Left forelimb (tissue), 1 donor: Measurements from ENCODE around the gene CDH24.
A peak's percentile ranks its signal among the peaks of the same experiment; 100 is the strongest.
"Not testable (repeated sequence)": the region's sequence is repeated elsewhere in the genome, so short reads cannot be mapped to it uniquely, and the experiment has no call there.

Experiments used
- DNase-seq: peaks from one replicate; pipeline ENCODE4 v3.0.0-alpha.2; 2018; ENCODE audit warnings: low spot score

Gene CDH24

GRCh38 chr14:23020143-23021128 lies 36.9 kb downstream of the CDH24 start:
- no peak for DNase-seq

DNA sequence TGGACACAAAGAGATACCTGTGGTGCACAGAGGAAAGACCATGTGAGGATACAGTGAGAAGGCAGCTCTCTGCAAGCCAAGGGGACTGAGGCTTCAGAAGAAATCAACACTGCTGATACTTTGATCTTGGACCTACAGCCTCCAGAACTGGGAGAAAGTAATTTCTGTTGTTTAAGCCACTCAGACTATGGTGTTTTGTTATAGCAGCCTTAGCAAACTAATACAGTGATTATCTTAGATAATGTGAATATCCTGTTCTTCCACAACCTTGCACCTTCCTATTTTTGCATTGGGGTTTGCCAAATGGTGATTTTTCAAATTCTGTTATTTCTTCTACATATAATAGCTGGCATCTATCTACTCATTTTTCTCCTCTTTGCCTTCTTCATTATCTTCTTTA lies 39.2 kb downstream of the CDH24 start:
- no peak for DNase-seq

- DNase-seq: no peak
Observed at GRCh38 chr14:23017091-23017490, 40.2 kb downstream of the CDH24 start.

DNA sequence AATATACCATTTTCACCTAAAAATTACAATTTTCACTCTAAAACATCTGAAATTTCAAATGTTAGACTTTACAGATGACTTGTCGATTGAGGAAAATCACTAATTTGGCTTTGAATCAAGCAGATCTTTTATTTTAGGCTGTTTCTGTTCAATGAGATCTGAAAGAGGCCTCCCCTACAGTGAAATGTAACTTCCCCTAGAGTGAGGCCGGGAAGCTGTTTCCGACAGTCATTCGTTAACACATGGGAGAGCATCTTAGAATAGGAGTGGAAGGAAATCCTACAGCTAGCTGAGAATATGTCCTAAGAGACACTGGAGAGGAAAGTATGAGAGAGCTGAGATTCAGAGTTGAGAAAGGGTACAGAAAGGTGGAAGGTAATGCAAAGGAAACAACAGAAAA lies 41.7 kb downstream of the CDH24 start:
- no peak for DNase-seq

GRCh38 chr14:23013749-23014054 lies 43.6 kb downstream of the CDH24 start:
- DNase-seq: not testable (repeated sequence)

DNA sequence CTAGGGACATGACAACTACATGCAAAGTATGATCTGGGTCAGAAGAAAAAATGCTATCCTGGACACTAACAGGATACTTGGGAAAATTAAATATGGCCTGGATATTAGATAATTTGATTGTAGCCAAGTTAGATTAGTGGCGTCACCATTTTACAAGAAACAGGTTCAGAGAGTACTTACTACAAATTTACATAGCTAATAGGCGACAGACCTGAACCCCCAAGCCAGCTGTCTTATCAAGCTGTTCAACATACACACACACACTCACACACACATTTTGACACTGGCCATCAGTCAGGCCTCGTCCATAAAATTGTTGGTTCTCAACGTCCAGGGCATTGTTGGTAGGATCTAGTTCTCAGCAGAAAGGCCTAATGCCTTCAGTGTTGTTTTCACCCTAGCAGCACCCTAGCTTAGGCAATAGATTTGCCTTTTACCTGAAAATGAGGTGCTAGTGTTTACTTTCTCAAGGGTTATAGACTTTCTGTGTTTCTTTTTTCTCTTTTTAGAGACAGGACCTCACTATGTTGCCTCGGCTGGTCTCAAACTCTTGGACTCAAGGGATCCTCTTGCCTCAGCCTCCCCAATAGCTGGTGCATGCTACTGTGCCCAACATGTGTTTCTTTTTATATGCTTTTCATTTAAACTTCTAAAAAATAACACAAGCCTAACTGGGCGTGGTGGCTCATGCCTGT lies 44.1 kb downstream of the CDH24 start:
- DNase-seq: no peak

- DNase-seq: peak; percentile 85
Observed at GRCh38 chr14:23009939-23010726, 47.2 kb downstream of the CDH24 start, which contains the start of gene C14orf93. C14orf93 (minus strand) TSS chr14:23010143; CDS start chr14:22999023, 11,120 bp downstream.

GRCh38 chr14:23009483-23009938 lies 47.8 kb downstream of the CDH24 start:
- DNase-seq: no peak

- DNase-seq: no peak
Observed at GRCh38 chr14:23008831-23009230, 48.5 kb downstream of the CDH24 start.

DNA sequence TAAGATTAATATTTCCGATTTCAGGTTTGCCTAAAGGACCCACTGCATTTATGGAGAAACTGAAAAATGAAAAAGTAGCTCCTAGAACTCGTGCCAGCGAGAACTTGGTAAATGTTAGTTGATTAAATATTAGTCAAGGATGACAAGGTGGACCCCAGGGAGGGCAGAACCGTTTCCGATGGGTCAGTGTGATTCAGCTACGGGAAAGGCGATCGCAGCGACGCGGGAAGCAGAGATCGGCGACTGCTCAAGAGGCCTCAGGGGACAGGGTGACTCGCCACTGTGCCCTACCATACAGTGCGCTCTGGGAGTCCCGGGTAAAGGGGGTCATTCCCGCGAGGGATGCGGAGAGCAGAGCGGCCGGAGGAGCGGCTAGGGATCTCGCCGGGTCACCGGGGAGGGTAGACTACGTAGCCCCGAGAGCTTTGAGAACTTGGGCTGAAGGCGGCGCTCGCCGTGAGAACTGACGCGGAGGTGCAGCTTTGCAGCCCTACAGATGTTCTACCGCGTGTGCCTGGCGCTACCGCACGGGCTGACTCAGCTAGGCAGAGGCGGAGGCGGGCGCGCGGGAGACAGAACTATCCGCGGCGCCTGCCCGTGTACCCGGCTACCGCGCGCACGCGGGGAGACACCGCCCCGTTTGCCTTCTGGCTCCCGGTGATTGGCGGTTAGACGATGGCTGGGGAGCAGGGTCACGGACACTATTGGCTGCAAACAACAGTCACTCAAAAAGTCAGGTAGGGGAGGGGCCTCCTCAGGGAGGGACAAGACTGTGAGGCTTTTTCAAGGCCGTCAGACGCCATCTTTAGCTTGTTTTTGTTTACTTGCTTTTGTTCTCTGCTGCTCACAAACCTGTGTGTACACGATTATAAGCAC lies 50.5 kb downstream of the CDH24 start:
- peak; percentile 95 for DNase-seq

GRCh38 chr14:23006188-23006534 lies 51.2 kb downstream of the CDH24 start:
- no peak for DNase-seq

DNA sequence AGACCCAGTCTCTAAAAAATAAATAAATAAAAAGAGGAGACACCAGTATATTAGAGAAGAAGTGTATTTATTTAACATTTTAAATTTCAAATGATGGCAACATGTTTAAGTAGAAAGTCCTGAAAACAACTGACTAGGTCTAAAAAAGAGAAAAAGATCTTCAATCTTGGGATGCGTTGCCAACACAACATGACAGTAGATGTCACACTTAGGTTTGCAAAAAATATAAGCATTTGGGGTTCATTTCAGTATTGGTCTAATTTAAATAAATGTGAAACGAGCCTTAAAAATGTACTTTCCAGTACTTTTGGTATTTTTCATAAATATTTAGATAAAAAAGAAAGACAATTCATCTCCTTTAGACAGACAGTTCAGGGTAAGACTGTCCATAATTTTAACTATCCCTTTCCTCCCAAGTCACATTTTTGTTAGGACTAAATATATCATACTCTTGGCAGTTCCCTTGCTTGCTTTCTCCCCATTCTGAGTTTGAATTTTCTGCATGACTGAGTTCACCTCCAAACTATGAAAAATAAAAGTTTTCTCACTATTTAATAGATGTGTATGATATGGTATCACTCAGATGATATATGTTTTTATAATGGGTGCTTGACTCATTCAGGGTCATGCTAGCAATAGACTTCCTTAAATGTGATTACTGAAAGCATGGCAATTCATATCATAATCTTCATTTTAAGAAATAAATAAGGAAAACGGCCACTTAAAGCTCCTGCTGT lies 51.7 kb downstream of the CDH24 start:
- no peak for DNase-seq

DNA sequence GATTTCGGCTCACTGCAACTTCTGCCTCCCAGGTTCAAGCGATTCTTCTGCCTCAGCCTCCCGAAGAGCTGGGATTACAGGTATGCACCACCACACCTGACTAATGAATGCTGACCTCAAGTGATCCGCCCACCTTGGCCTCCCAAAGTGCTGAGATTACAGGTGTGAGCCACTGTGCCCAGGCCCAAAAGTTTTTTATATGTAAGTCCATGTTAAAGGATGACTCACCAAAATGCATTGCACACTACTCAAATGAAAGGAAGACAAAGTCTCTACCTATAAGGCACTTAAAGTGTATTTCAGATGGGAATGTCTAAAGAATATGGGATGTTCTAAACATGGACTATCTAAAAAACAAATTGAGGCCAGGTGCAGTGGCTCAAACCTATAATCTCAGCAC lies 53.0 kb downstream of the CDH24 start:
- DNase-seq: not testable (repeated sequence)

- no peak for DNase-seq
Observed at GRCh38 chr14:23002592-23002991, 54.7 kb downstream of the CDH24 start.

GRCh38 chr14:23000860-23001259 lies 56.5 kb downstream of the CDH24 start:
- DNase-seq: no peak

GRCh38 chr14:22998329-22999012 lies 58.8 kb downstream of the CDH24 start:
- no peak for DNase-seq

DNA sequence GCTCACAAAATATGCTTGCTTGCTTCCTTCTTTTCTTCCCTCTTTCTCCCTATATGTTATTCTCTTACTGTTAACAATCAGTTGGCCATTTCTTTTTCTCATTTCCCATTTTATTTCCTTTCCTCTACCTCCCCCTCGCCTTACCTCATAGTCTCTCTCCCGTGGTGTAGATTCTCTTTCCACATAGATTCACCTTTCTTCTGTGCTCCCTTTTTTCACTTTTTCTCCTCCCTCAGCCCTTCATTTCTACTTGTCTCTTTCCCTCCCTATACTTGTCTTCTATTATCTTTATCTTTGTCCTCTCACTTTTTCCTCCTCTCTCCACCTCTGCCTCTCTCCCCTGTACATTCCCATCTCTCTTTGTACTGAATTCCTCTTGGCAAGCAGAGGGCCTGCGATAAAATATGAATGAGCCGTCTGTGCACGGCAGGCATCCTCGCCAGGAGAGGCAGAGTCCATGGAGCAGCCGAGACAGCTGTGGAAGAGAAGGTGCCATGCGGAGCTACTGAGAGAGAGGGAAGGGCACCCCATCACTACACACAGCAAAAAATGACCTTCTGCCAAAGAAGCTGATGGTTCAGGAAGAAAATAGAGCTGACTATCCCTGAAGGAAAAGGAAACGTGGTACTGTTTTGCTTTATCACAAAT lies 59.5 kb downstream of the CDH24 start:
- DNase-seq: no peak
